ENCODE results near the gene IER5.
A peak's percentile ranks its signal among the peaks of the same experiment; 100 is the strongest.

Gene IER5

GRCh38 chr1:181116819-181117390 is 28.4 kb downstream of the IER5 start:
- no peak for DNase-seq

DNA sequence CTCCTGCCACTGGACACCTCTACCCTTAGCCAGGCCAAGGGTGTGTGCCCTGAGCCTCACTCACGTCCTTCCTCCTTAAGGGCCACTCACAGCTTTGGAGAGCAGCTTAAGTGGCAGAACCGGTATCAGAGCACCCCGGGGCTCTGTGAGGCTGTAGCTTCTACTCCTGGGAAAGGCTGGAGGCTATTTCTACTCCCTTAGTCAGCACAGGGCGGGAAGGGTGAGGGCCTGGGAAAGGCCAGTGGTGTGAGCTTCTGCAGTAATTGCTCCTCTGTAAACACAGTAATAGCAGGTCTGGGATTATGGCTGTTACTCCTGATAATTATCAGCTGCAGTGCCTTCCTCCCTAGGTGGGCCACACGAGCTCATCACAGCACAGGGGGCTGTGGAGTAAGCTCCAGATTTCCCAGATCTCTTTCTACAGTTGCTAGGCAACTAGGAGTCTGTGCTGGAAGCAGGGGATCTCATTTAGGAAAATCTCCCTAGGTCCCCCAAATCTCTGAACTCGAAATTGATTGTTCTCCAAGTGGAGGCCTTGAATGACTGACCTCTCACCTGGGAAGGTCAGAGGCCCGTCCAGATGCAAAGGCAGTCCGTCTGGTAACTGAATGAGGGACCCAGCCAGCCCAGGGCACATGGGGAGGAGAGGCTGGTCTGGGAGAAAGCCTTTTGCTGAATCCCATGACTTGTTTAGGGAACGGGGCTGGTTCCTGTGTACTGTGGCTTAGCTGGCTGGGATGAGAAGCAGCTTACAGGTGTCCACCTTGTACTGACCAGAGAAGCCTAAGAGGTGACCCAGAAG is 29.3 kb downstream of the IER5 start:
- DNase-seq: no peak

- DNase-seq: no peak
These were observed 30.8 kb downstream of the IER5 start for GRCh38 chr1:181119093-181119989.

- no peak for DNase-seq
These were observed 32.4 kb downstream of the IER5 start for GRCh38 chr1:181120924-181121323.

DNA sequence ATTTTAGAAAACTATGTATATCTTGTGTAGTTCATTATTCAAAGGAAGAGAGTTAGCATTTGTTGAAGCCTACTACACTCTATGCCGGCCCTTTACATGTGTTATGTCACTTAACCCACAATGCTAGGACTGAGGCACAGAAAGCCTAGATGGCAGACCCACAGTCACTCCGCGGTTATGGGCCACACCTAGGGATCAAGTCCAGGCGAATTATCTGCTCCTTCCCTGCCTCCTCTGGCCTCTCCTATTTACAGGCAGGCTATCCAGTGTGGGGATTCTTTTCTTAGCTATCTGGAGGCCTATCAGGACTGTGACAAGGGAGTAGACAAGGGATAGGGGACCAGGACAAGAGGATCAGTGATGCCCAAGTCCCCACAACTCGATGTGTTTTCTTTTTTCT is 33.0 kb downstream of the IER5 start:
- DNase-seq: no peak

- DNase-seq: no peak
These were observed 33.7 kb downstream of the IER5 start for GRCh38 chr1:181122222-181122621.

DNA sequence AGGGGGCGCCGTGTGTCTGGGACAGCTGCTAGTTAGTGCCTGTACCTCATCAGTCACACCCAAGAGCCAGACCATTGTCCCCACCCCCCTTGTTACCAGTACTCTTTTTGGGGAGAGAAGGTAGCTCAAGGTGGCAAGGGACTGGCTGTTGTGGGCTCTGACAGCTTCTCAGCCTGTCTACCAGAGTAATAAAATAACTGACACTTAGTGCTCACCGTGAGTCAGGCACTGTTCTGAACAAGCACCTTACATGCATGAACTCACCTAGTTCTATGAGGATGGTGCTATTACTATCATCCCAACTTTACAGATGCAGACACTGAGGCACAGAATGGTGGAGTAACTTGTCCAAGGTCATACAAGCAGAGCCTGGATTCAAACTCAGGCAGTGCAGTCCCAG is 34.7 kb downstream of the IER5 start:
- no peak for DNase-seq

- DNase-seq: peak; percentile 34 to 47
These were observed 35.8 kb downstream of the IER5 start for GRCh38 chr1:181124291-181124751.

- no peak for DNase-seq
These were observed 37.8 kb downstream of the IER5 start for GRCh38 chr1:181126289-181126688.

GRCh38 chr1:181126871-181127587 is 38.5 kb downstream of the IER5 start:
- no peak for DNase-seq

DNA sequence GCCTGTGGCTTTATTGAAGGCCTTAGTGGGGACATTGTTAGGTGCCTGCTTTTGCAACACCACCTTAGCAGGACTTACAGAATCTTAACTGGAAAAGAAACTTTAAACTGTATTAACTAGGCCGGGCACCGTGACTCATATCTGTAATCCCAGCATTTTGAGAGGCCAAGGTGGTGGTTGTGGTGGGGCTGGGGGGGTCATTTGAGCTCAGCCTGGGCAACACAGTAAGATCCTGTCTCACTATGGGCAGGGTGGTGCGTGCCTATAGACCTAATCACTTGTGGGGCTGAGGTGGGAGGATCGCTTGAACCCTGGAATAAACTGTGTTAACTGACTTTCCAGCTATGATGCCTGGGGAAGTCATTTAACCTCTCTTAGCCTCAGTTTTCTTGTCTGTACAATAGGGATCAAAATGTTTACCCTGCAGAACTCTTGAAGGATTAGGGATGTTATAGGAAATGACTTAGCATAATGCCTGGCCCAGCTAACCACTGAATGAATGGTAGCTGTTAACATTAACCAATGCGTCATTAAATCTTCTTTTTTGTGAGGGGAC is 39.5 kb downstream of the IER5 start:
- no peak for DNase-seq

DNA sequence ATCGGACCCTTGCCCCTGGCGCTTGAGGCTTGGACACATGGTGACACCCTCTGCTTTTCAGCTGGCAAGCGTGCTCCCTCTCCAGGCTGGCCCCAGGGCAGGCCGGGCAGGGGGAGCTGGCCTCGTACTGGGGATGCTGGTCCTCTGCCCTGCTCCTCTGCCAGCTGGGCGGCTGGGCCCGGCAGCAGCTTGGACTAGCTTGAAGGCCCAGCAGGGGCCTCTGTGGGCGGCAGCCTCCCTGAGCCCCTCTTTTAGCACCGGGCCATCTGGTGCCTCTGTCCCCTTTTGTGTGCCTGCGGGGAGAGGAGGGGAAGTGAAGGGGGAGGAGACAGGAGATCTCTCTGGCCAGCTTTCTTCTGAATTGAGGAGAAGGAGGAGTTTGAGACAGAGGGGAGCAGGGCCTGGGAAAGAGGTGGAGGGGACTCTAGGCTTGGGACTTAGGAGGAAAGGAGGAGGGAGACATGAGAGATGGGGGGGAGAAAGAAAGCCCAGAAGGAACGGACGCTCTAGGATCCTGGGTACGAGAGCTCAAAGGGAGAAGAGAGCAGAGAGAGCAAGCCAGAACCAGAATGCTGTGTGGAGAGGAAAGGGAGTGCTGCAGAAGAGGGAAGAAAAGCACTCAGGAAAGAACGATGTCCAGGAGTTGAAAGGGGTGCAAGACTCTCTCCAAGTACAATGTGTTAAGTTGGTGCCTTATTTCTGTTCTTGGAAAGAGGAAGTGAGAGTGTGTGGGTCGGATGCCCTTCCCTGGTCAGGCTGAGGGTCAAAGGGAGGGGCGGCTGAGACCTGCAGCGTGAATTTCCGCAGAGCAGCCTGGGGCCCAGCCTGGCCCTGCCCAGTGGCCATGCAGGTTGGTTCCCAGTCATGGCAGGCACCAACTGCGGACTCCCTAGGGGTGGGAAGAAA is 40.3 kb downstream of the IER5 start:
- peak; percentile 79 to 88 for DNase-seq

GRCh38 chr1:181129771-181130606 is 41.5 kb downstream of the IER5 start:
- DNase-seq: no peak

GRCh38 chr1:181131255-181131941 is 42.9 kb downstream of the IER5 start:
- DNase-seq: peak; percentile 81 to 86

GRCh38 chr1:181133441-181133951 is 45.0 kb downstream of the IER5 start:
- DNase-seq: no peak

DNA sequence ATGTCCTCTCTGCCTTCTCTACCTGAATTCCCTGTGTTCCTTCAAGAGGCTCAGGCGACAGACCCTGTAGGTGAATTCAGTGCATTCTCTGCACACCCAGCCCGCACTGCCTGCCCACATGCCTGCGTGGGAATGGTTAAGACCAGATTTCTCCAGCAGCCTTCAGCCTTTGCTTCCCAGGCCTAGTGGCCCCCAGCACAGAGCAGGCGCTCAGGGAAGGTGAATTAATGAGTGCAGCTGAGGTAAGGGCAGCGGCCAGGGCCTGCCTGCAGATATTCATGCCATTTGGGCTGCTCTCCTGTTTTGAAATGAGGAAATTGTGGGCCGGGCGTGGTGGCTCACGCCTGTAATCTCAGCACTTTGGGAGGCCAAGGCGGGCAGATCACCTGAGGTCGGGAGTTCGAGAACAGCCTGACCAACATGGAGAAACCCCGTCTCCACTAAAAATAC is 45.5 kb downstream of the IER5 start:
- no peak for DNase-seq

DNA sequence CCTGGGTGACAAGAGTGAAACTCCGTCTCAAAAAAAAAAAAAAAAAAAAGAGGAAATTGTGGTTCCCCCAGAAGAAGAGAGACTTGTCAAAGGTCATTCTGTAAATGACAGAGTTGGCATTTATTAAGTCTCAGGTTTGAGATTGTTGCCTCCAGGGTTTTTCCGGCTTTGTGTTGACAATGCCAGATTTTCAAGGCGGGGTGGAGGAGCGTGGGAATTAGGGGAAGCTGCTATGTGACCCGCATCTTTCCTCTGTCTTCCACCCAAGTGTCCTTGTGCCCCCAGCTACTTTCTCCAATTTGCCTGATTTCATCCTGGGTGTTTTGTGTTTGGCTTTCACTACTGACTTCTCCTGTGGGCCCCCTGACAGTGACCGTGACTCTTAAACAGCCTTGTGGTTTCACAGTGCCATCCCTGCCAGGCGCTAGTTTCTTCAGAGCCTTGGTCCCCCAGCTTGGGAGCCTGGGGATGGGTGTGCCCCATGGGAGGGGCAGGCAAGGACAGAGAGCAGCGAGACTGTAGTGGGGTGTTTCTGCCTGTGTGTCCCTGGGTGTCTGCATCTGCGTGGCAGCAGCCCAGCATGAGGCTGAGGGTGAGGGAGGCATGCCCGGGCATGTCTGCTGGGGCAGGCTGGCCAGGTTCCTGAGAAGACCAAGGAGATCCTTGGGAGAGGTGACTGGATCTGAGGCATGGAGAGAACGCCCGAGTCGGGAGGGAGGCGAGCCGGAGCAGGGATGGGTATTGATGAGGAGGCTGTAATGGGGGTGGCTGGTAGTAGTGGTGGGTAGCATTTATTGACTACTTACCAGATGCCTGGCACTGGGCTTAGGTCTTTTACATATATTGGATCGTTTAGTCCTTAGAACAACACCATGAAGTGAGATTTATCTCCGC is 46.3 kb downstream of the IER5 start:
- DNase-seq: peak; percentile 40 to 53

DNA sequence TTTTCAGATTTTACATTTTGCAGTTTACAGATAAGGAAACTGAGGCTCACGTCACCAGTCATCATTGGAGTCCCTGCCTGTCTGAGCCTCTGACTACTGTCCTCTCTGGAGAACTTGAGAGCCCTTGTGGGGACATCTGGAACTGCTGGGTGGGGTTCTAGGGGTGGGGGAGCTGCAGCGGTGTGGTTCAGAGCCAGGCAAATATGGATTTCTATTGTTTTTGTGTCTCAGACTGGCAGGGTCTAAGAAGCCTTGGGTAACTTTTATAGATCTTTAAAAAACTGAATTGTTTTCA is 46.9 kb downstream of the IER5 start:
- DNase-seq: peak; percentile 22 to 32
